Stimulated activated CD8-positive, alpha-beta memory T cell treated with anti-CD3 and anti-CD28 coated beads, Interleukin-12 subunit alpha, Interleukin-12 subunit beta, amount 100 ng/mL, for 4 hours (primary cell): ENCODE measurements around the gene PRMT3.
"Not testable (repeated sequence)": the region's sequence is repeated elsewhere in the genome, so short reads cannot be mapped to it uniquely, and the experiment has no call there.

ENCODE experiments used
- DNase-seq: peaks from one replicate; pipeline ENCODE4 v3.0.0-alpha.2; 2020; ENCODE audit warnings: low read depth

The PRMT3 gene

GRCh38 chr11:20457934-20458680 is 70.6 kb downstream of the PRMT3 start:
- DNase-seq: no peak

- DNase-seq: no peak
Measured at GRCh38 chr11:20458905-20459632, 71.6 kb downstream of the PRMT3 start.

- DNase-seq: no peak
Measured at GRCh38 chr11:20459865-20460264, 72.3 kb downstream of the PRMT3 start.

GRCh38 chr11:20464518-20464917 is 77.0 kb downstream of the PRMT3 start:
- no peak for DNase-seq

- no peak for DNase-seq
Measured at GRCh38 chr11:20467487-20468185, 80.1 kb downstream of the PRMT3 start.

- DNase-seq: no peak
Measured at GRCh38 chr11:20470348-20470747, 82.8 kb downstream of the PRMT3 start.

GRCh38 chr11:20471929-20472328 is 84.4 kb downstream of the PRMT3 start:
- DNase-seq: not testable (repeated sequence)

GRCh38 chr11:20474176-20474881 is 86.8 kb downstream of the PRMT3 start:
- no peak for DNase-seq

GRCh38 chr11:20474882-20475517 is 87.5 kb downstream of the PRMT3 start:
- DNase-seq: no peak

GRCh38 chr11:20477418-20478090 is 90.0 kb downstream of the PRMT3 start:
- no peak for DNase-seq

- DNase-seq: no peak
Measured at GRCh38 chr11:20479513-20479912, 92.0 kb downstream of the PRMT3 start.

GRCh38 chr11:20483931-20484330 is 96.4 kb downstream of the PRMT3 start:
- no peak for DNase-seq

- DNase-seq: not testable (repeated sequence)
Measured at GRCh38 chr11:20484416-20484815, 96.9 kb downstream of the PRMT3 start.

GRCh38 chr11:20488352-20488751 is 100.8 kb downstream of the PRMT3 start:
- no peak for DNase-seq

- no peak for DNase-seq
Measured at GRCh38 chr11:20489948-20490347, 102.4 kb downstream of the PRMT3 start.

- DNase-seq: no peak
Measured at GRCh38 chr11:20493340-20493739, 105.8 kb downstream of the PRMT3 start.

GRCh38 chr11:20497124-20497792 is 109.7 kb downstream of the PRMT3 start:
- DNase-seq: no peak

GRCh38 chr11:20501252-20501651 is 113.7 kb downstream of the PRMT3 start:
- no peak for DNase-seq

GRCh38 chr11:20501971-20502370 is 114.5 kb downstream of the PRMT3 start:
- no peak for DNase-seq

GRCh38 chr11:20511982-20512381 is 124.5 kb downstream of the PRMT3 start:
- DNase-seq: no peak

- no peak for DNase-seq
Measured at GRCh38 chr11:20512869-20513268, 125.4 kb downstream of the PRMT3 start.
